ENCODE measurements around the gene RFT1. TPM values are rescaled to one million over a fixed set of nuclear protein-coding genes. Genes with fewer than 3 reads are reported as not detected.
"Not testable (repeated sequence)": the region's sequence is repeated elsewhere in the genome, so short reads cannot be mapped to it uniquely, and the experiment has no call there.

The RFT1 gene
- total RNA-seq, 1 donor from 2014 or later, result 17.2 TPM

GRCh38 chr3:53153980-53154379 lies 23.7 kb upstream of the RFT1 start:
- H3K9ac ChIP-seq, result no peak overlapping the region
- no peak overlapping the region for H3K4me3 Mint-ChIP-seq
- H3K4me2 ChIP-seq, result no peak overlapping the region
- peaks cover 9% of the 10 kb centered on the region for H3K4me1 Mint-ChIP-seq
- H3K4me1 ChIP-seq, result no peaks in the 10 kb centered on the region
- H3K27ac Mint-ChIP-seq, result no peak overlapping the region
- no peak for DNase-seq (ENCODE audit: low spot score)
- TF ChIP-seq EZH2phosphoT487 (IDR thresholded peaks at IDR 0.05) (no peak), CTCF (IDR thresholded peaks at IDR 0.05) (no peak), EZH2 (IDR thresholded peaks at IDR 0.05) (no peak)
- no peaks in the 10 kb centered on the region for H3K36me3 Mint-ChIP-seq
- H2AFZ ChIP-seq (replicated peaks), result no peak overlapping the region
- H3K36me3 ChIP-seq, result no peaks in the 10 kb centered on the region
- no peaks in the 10 kb centered on the region for H3K9me3 ChIP-seq (ENCODE audit: low read depth)
- H3K27me3 ChIP-seq, result peaks cover 25% of the 10 kb centered on the region
- no peak overlapping the region for H3K4me3 ChIP-seq
- H3K79me2 ChIP-seq (ENCODE audit: low read depth), result no peaks in the 10 kb centered on the region
- no peaks in the 10 kb centered on the region for H4K20me1 ChIP-seq (ENCODE audit: low read depth)
- no peak overlapping the region for H3K27ac ChIP-seq
- no peaks in the 10 kb centered on the region for H3F3A ChIP-seq (ENCODE audit: low read depth)
- peaks cover 26% of the 10 kb centered on the region for H3K27me3 Mint-ChIP-seq (ENCODE audit: insufficient read depth, low read depth)
- H3K9me3 Mint-ChIP-seq, result no peaks in the 10 kb centered on the region

GRCh38 chr3:53153264-53153823 lies 23.1 kb upstream of the RFT1 start:
- TF ChIP-seq EZH2phosphoT487 (IDR thresholded peaks at IDR 0.05), result no peak
- no peaks in the 10 kb centered on the region for H3K36me3 ChIP-seq
- peaks cover 19% of the 10 kb centered on the region for H3K27me3 ChIP-seq
- no peaks in the 10 kb centered on the region for H3K9me3 ChIP-seq (ENCODE audit: low read depth)
- H3K4me3 ChIP-seq, result no peak overlapping the region
- H3K4me1 ChIP-seq, result no peaks in the 10 kb centered on the region
- H3K79me2 ChIP-seq (ENCODE audit: low read depth), result no peaks in the 10 kb centered on the region
- H3K27ac ChIP-seq, result no peak overlapping the region
- no peaks in the 10 kb centered on the region for H3K9me3 Mint-ChIP-seq
- no peaks in the 10 kb centered on the region for H4K20me1 ChIP-seq (ENCODE audit: low read depth)
- H2AFZ ChIP-seq (replicated peaks), result no peak overlapping the region
- H3K9ac ChIP-seq, result no peak overlapping the region
- H3K36me3 Mint-ChIP-seq, result no peaks in the 10 kb centered on the region
- H3K4me2 ChIP-seq, result no peak overlapping the region
- H3F3A ChIP-seq (ENCODE audit: low read depth), result no peaks in the 10 kb centered on the region
- no peak overlapping the region for H3K27ac Mint-ChIP-seq
- H3K4me3 Mint-ChIP-seq, result peak overlapping the region; percentile 33
- peaks cover 21% of the 10 kb centered on the region for H3K27me3 Mint-ChIP-seq (ENCODE audit: insufficient read depth, low read depth)
- H3K4me1 Mint-ChIP-seq, result peaks cover 6% of the 10 kb centered on the region
- no peak for DNase-seq (ENCODE audit: low spot score)

- H3K36me3 ChIP-seq, result no peaks in the 10 kb centered on the region
- no peaks in the 10 kb centered on the region for H3K9me3 ChIP-seq (ENCODE audit: low read depth)
- Mint-ChIP-seq H3K4me1 (peaks cover 3% of the 10 kb centered on the region), H3K36me3 (no peaks in the 10 kb centered on the region), H3K27ac (no peak overlapping the region), H3K9me3 (no peaks in the 10 kb centered on the region), H3K27me3 (ENCODE audit: insufficient read depth, low read depth) (peaks cover 11% of the 10 kb centered on the region), H3K4me3 (no peak overlapping the region)
- no peak overlapping the region for H3K27ac ChIP-seq
- H2AFZ ChIP-seq (replicated peaks), result no peak overlapping the region
- H3K4me3 ChIP-seq, result no peak overlapping the region
- DNase-seq (ENCODE audit: low spot score), result no peak
- no peak overlapping the region for H3K4me2 ChIP-seq
- no peaks in the 10 kb centered on the region for H3K79me2 ChIP-seq (ENCODE audit: low read depth)
- no peak for TF ChIP-seq CTCF (IDR thresholded peaks at IDR 0.05)
- no peak for TF ChIP-seq EZH2 (IDR thresholded peaks at IDR 0.05)
- TF ChIP-seq EZH2phosphoT487 (IDR thresholded peaks at IDR 0.05), result no peak
- no peak overlapping the region for H3K9ac ChIP-seq
- no peaks in the 10 kb centered on the region for H4K20me1 ChIP-seq (ENCODE audit: low read depth)
- no peaks in the 10 kb centered on the region for H3F3A ChIP-seq (ENCODE audit: low read depth)
- no peaks in the 10 kb centered on the region for H3K4me1 ChIP-seq
- H3K27me3 ChIP-seq, result peaks cover 14% of the 10 kb centered on the region
These were observed 21.8 kb upstream of the RFT1 start for GRCh38 chr3:53151870-53152660.

GRCh38 chr3:53151465-53151864 lies 21.2 kb upstream of the RFT1 start:
- peaks cover 9% of the 10 kb centered on the region for H3K4me1 Mint-ChIP-seq
- H3K4me3 ChIP-seq, result no peak overlapping the region
- H3K27ac ChIP-seq, result no peak overlapping the region
- no peak overlapping the region for H2AFZ ChIP-seq (replicated peaks)
- TF ChIP-seq CTCF (IDR thresholded peaks at IDR 0.05) (no peak), EZH2 (IDR thresholded peaks at IDR 0.05) (no peak), EZH2phosphoT487 (IDR thresholded peaks at IDR 0.05) (no peak)
- peaks cover 8% of the 10 kb centered on the region for H3K27me3 ChIP-seq
- peak overlapping the region; percentile 37 for H3K27ac Mint-ChIP-seq
- H3K9me3 ChIP-seq (ENCODE audit: low read depth), result no peaks in the 10 kb centered on the region
- no peaks in the 10 kb centered on the region for H3K79me2 ChIP-seq (ENCODE audit: low read depth)
- H3K9me3 Mint-ChIP-seq, result no peaks in the 10 kb centered on the region
- no peaks in the 10 kb centered on the region for H3K4me1 ChIP-seq
- no peak for DNase-seq (ENCODE audit: low spot score)
- H3K27me3 Mint-ChIP-seq (ENCODE audit: insufficient read depth, low read depth), result peaks cover 11% of the 10 kb centered on the region
- no peaks in the 10 kb centered on the region for H3F3A ChIP-seq (ENCODE audit: low read depth)
- no peak overlapping the region for H3K4me3 Mint-ChIP-seq
- no peak overlapping the region for H3K4me2 ChIP-seq
- H3K36me3 ChIP-seq, result no peaks in the 10 kb centered on the region
- H3K36me3 Mint-ChIP-seq, result no peaks in the 10 kb centered on the region
- no peaks in the 10 kb centered on the region for H4K20me1 ChIP-seq (ENCODE audit: low read depth)
- H3K9ac ChIP-seq, result no peak overlapping the region

GRCh38 chr3:53151086-53151438 lies 20.8 kb upstream of the RFT1 start:
- not testable (repeated sequence) for H3K4me2 ChIP-seq; H3K4me1 ChIP-seq; H3K4me3 Mint-ChIP-seq; H3K27ac ChIP-seq; DNase-seq (ENCODE audit: low spot score); H2AFZ ChIP-seq (replicated peaks); H3K9me3 ChIP-seq (ENCODE audit: low read depth); H3K36me3 ChIP-seq; H3K9me3 Mint-ChIP-seq; H3K36me3 Mint-ChIP-seq; H3K27me3 ChIP-seq; H3K9ac ChIP-seq; H4K20me1 ChIP-seq (ENCODE audit: low read depth); H3K79me2 ChIP-seq (ENCODE audit: low read depth); H3F3A ChIP-seq (ENCODE audit: low read depth); H3K4me3 ChIP-seq
- H3K27ac Mint-ChIP-seq, result peak overlapping the region; percentile 37
- peaks cover 11% of the 10 kb centered on the region for H3K4me1 Mint-ChIP-seq
- H3K27me3 Mint-ChIP-seq (ENCODE audit: insufficient read depth, low read depth), result peaks cover 10% of the 10 kb centered on the region

Measured in neural progenitor cell (in vitro differentiated cells).